ENCODE data around the gene DDX1.

The DDX1 gene

DNA sequence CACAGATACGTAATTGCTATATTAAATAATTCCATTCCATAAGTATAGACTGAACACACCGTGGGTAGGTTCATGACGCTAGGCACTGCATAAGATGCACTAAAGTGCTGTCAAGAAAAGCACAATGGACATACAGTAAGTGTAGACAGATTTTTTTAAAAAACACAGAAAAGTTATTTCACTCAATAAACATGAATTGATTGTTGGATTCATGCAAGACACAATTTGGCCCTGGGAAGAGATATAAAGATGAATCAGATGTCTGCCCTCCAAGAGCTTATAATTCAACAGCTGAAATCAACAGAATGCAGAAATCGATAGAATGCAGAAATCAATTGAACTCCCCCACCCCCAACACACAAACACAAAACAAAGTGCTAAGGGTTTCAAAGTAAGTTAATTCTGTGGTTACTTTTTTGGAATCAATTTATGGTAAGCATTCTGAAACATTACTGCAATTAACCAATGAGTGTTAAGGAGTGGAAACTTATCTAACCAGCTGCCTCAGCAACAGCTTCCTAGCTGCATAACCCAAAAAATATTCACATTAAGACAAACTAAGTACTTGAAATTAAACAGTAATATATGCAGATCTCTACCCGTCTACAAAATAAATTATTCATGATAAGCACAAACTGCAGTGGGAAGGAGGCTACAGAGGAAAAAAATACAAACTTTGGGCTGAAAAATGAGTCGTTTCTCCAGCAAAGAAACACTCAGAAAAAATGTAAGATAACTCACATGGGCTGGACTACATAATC is 32.1 kb upstream of the DDX1 start:
- Mint-ChIP-seq H3K27ac (no peak overlapping the region), H3K9me3 (no peaks in the 10 kb centered on the region), H3K4me3 (peak overlapping the region; percentile 98), H3K36me3 (ENCODE audit: low read depth) (peaks cover 7% of the 10 kb centered on the region), H3K4me1 (ENCODE audit: low read depth) (peaks cover 36% of the 10 kb centered on the region), H3K27me3 (no peaks in the 10 kb centered on the region)

DNA sequence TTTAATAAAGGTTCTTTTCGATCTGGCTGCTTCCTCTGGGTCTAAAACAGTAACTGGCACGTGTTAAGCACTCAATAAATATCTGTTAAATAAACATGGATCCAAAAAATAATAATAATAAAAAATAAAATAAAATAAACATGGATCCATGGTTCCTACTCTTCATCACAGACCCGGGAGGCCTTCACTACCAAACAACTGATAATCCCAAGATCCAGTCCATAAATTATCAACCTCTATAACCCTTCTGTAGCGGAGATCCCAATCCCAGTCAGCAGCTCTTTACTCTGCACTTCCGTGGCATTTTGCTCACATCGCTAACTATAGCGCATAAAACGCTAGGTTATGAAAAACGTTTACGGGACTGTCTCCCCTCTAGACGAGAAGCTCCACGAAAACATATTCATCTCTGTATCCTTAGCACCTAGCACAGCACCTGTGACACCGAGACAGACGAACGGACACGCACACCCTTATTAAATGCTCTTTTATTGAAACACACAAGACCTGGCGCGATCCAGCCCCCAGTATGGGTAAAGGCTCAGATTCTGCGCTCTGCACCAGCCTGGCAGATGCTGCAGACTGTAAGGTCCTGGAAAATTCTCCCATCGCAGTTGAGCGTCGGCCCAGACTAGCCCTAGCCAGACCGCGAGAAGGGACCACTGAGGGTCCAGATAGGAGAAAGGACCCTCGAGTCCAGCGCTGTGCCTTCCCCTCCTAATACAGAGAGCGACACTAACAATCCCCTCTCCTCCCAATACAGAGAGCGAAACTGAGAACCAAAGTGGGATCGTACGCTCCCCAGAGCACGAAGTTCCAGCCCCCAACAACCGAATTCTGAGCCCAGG is 31.3 kb upstream of the DDX1 start:
- Mint-ChIP-seq H3K9me3 (no peaks in the 10 kb centered on the region), H3K4me3 (peak overlapping the region; percentile 98), H3K27me3 (no peaks in the 10 kb centered on the region), H3K36me3 (ENCODE audit: low read depth) (no peaks in the 10 kb centered on the region), H3K4me1 (ENCODE audit: low read depth) (peaks cover 36% of the 10 kb centered on the region), H3K27ac (peak overlapping the region; percentile 92)

DNA sequence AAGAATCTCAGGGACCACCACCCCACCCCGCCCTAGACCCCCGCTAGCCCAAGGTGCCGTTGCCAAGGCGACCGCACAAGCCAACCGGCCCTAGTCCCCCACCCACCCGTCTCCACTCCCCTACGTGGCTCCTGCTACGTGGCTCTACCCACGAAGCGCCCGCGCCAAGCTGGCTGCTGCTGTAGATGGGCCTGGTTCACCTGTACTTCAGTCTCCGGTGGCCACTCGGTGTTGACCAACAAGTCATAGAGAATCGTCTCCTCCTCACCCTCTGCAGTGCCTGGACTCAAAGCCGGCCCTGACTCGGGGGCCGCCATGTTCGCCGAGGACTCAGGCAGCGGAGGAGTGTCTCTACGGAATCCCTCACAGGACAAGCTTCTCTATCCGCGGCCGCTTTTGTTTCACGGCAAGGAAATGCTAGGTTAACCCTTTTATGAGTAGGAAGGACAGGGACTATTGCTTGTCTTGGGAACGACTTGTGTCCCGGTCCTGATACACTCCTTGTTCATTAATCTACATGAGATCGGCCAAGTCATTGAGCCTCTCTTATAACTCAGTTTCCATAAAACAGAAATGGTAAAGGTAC is 30.6 kb upstream of the DDX1 start, which contains the start of gene NBAS:
TSS of gene NBAS (minus strand) at position 347 of the 586 bp plus-strand sequence. CDS start at position 317, 30 bp downstream.
- Mint-ChIP-seq H3K4me1 (ENCODE audit: low read depth) (peaks cover 36% of the 10 kb centered on the region), H3K27me3 (no peaks in the 10 kb centered on the region), H3K9me3 (no peaks in the 10 kb centered on the region), H3K36me3 (ENCODE audit: low read depth) (no peaks in the 10 kb centered on the region), H3K27ac (peak within 1 kb of the TSS; percentile 92), H3K4me3 (peak within 1 kb of the TSS; percentile 98)

DNA sequence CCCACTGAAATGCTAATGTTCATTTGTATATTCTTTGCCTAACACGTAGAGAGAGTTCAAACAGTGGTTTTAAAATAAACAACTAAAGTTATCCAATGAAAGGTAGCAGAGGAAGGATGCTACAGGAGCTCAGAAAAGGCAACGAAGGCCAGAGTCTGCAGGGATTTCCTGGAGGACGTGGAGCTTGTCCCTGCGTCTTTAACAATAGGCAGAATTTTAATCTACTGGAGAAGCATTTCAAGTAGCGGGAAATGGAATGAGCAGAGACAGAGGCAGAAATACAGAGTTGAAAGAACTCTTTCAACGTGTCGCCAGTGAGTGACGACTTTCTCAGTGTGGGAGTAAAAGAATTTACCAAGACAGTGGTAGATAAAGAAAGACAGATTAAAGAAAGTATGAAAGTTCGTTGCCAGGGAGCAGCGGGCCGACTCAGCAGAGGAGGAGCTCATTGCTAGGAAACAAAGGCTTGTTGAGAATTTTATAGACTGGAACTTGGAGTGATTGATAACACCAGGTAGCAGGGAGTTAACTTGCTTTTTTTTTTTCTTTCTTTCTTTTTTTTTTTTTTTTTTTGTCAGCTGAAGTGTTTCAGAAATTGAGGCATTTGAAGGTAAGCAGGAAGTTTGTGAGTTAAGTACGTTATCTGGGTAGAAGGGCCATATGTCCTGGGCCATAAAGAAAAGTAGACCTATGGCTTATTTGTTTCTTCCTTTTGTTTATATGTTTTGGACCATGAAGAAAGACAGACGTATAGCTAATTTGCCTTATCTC is 29.9 kb upstream of the DDX1 start:
- H3K4me1 Mint-ChIP-seq (ENCODE audit: low read depth), result peaks cover 36% of the 10 kb centered on the region
- H3K9me3 Mint-ChIP-seq, result no peaks in the 10 kb centered on the region
- H3K4me3 Mint-ChIP-seq, result peak overlapping the region; percentile 98
- H3K36me3 Mint-ChIP-seq (ENCODE audit: low read depth), result no peaks in the 10 kb centered on the region
- peak overlapping the region; percentile 92 for H3K27ac Mint-ChIP-seq
- H3K27me3 Mint-ChIP-seq, result no peaks in the 10 kb centered on the region

DNA sequence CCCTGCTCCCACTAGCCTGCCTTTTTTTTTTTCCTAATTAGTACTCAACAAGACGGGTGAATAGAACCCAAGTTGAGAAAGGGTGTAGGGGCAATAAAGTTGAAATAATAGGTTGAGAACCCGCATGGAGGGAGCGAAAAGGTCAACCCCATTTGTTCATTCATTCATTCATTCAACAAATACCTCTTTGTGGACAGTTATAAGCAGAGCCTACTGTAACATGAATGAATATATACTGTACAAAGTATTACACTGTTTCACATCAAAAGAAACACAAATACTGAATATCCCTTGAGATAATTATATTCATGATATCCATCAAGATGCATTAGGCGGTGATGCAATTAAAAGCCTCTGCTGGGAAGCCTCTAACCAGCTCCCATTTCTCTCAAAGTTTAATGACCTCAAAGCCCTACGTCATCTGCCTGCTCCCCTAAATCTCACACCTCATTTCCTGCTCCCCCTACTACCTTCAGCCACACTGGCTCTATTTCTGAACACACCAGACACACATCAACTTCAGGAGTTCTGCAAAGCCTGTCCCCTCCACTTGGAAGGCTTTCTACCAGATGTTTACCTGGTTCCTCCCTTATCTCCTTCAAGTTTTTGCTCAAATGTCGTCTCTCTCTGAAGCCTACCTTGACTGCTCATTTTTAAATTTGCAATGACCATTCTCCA is 29.2 kb upstream of the DDX1 start:
- Mint-ChIP-seq H3K27me3 (no peaks in the 10 kb centered on the region), H3K4me1 (ENCODE audit: low read depth) (peaks cover 36% of the 10 kb centered on the region), H3K9me3 (no peaks in the 10 kb centered on the region), H3K4me3 (peak overlapping the region; percentile 98), H3K27ac (peak overlapping the region; percentile 92), H3K36me3 (ENCODE audit: low read depth) (no peaks in the 10 kb centered on the region)

DNA sequence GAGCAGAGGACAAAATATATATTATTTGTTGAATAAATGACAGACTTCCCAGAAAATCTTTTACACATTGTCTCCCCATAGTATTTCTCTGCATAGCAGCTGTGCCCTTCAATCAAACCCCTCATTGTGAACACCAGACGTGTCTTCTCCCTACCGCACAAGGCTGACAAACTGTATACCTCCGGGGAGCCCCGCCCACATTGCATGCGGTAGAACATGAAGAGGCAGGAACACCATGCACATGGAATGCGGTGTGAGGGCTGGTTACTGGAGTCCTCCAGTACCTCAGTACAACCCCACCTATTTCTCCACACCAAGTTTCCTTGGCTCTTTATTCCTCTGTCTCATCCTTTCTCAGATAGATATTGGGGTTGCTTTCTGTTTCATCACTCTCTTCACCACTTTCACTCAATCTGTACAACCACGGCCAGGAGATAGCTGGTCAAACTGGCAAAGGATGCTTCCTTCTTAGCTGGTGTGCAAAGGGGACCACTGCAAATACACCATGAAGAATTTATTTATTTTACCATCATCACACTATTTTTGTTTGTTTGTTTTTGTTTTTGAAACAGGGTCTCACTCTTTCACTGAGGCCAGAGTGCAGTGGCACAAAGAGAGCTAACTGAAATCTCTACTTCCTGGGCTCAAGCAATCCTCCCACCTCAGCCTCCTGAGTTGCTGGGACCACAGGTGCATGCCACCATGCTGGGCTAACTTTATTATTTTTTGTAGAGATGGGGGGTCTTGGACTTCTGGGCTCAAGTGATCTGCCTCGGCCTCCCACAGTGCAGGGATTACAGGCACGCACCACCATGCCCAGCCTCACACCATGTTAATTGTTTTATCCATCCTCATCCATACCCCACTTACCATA is 28.2 kb upstream of the DDX1 start:
- no peak overlapping the region for H3K27ac Mint-ChIP-seq
- H3K4me3 Mint-ChIP-seq, result no peak overlapping the region
- H3K27me3 Mint-ChIP-seq, result peaks cover 3% of the 10 kb centered on the region
- no peaks in the 10 kb centered on the region for H3K36me3 Mint-ChIP-seq (ENCODE audit: low read depth)
- no peaks in the 10 kb centered on the region for H3K9me3 Mint-ChIP-seq
- H3K4me1 Mint-ChIP-seq (ENCODE audit: low read depth), result peaks cover 30% of the 10 kb centered on the region

DNA sequence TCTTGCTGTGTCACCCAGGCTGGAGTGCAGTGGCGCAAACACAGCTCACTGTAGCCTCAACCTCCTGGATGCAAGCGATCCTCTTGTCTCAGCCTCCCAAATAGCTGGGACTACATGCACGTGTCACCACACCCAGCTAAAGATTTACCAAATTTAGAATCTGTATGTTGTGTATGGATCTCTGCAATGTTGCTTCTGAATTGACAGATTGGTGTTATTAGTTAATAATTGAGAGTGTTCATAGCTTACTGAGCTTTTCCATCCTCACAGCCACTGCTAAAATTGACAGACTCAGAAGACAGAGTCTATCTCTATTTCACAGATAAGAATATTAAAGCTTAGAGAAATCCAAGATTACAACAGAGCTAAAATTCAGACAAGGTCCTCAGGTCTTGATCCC is 26.3 kb upstream of the DDX1 start:
- Mint-ChIP-seq H3K36me3 (ENCODE audit: low read depth) (no peaks in the 10 kb centered on the region), H3K9me3 (no peaks in the 10 kb centered on the region), H3K27ac (no peak overlapping the region), H3K4me3 (no peak overlapping the region), H3K4me1 (ENCODE audit: low read depth) (peaks cover 15% of the 10 kb centered on the region), H3K27me3 (peaks cover 3% of the 10 kb centered on the region)

DNA sequence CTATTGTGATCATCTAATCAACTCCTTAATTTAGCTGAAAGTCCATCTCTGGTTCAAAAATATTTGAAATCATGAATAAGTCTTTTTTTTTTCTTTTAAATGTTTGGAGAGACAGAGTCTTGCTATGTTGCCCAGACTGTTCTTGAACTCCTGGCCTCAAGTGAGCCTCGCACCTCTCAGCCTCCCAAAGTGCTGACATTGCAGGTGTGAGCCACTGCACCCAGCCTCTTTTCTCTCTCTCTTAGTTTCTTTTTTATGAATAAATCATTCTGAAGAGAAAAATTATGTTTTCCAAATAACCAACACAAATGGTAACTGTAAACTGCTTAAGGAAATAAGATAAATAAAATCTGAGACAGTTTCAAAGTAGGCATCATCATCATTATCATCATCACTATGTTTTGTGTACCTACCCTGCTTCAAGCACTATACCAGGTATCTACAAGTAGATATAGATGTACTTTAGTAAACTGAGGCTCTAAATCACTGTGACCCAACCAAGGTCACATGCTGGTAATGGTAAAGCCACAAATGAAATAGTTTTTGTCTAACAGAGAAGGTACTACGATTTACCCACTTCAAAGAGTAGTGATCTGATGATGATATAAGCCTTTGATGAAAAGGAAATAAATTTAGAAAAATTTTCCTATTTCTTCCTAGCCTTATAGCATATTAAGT is 25.5 kb upstream of the DDX1 start:
- H3K4me3 Mint-ChIP-seq, result no peak overlapping the region
- H3K9me3 Mint-ChIP-seq, result no peaks in the 10 kb centered on the region
- H3K27ac Mint-ChIP-seq, result no peak overlapping the region
- H3K36me3 Mint-ChIP-seq (ENCODE audit: low read depth), result no peaks in the 10 kb centered on the region
- peaks cover 15% of the 10 kb centered on the region for H3K4me1 Mint-ChIP-seq (ENCODE audit: low read depth)
- H3K27me3 Mint-ChIP-seq, result peaks cover 3% of the 10 kb centered on the region

DNA sequence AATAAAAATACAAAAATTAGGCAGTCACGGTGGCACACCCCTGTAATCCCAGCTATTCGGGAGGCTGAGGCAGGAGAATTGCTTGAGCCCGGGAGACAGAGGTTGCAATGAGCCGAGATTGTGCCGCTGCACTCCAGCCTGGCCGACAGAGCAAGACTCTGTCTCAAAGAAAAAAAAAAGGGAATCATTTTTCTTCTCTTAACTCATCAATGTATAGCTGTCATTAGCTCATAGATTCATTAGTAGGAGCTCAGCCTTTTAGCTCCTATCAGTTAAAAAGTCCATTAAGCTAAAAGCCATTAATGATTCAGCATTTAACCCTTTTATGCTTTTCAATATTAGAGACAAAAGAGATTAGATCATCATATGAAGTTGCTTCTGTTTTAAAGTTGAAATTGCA is 24.8 kb upstream of the DDX1 start:
- Mint-ChIP-seq H3K4me3 (no peak overlapping the region), H3K27ac (no peak overlapping the region), H3K27me3 (peaks cover 3% of the 10 kb centered on the region), H3K9me3 (no peaks in the 10 kb centered on the region), H3K36me3 (ENCODE audit: low read depth) (no peaks in the 10 kb centered on the region), H3K4me1 (ENCODE audit: low read depth) (peaks cover 10% of the 10 kb centered on the region)

DNA sequence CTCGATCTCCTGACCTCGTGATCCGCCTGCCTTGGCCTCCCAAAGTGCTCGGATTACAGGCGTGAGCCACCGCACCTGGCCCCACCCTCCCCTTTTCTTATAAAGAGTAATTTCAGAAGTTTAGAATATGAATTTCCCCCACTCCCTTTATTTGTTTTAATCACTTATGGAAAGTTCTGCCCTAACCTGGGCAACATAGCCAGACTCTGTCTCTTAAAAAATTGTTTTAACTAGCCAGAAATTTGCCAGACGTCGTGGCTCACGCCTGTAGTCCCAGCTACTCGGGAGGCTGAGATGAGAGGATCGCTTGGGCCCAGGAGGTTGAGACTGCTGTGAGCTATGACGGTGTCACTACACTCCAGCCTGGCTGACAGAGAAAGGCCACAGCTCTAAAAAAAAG is 22.8 kb upstream of the DDX1 start:
- Mint-ChIP-seq H3K9me3 (no peaks in the 10 kb centered on the region), H3K27ac (no peak overlapping the region), H3K27me3 (peaks cover 3% of the 10 kb centered on the region), H3K4me3 (no peak overlapping the region), H3K4me1 (ENCODE audit: low read depth) (no peaks in the 10 kb centered on the region), H3K36me3 (ENCODE audit: low read depth) (no peaks in the 10 kb centered on the region)

DNA sequence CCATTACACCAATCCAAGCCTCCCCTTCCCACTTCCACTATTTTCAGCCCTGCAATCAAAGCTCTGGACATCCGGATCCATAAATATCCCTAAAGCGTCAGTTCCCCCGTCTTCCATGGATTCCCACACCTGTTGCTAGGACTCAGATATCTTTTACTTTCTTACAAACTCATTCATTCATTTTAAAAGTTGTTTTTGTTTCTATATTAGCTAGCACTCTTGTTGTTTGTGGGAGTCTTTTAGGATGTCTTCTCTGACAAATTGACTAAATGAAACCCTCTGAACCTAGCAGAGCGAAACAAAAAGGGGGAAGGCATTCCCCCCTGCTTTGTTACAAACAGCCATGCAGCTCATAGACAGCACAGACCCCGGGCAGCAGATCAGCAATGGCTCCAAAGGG is 21.6 kb upstream of the DDX1 start:
- H3K27me3 Mint-ChIP-seq, result peaks cover 3% of the 10 kb centered on the region
- H3K36me3 Mint-ChIP-seq (ENCODE audit: low read depth), result no peaks in the 10 kb centered on the region
- no peaks in the 10 kb centered on the region for H3K4me1 Mint-ChIP-seq (ENCODE audit: low read depth)
- H3K27ac Mint-ChIP-seq, result no peak overlapping the region
- H3K4me3 Mint-ChIP-seq, result no peak overlapping the region
- H3K9me3 Mint-ChIP-seq, result no peaks in the 10 kb centered on the region

DNA sequence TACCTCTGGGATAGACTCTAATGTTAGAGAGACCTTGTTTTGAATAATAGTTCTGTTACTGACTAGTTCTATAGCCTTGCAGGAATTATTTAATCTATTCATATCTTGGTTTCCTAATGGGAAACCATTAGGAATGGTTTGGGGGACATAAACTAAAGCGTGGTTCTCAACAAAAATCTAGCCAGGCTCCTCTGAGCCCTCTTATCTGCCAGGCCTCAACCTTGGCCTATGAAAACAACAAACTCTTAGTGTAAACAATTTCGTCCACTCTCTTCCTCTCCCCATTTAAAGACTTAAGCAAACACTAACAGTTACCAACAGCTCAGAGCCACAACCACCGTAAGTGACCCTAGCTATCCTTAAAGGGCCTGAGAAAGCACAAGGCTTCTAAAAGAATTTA is 19.9 kb upstream of the DDX1 start:
- Mint-ChIP-seq H3K4me3 (no peak overlapping the region), H3K27ac (no peak overlapping the region), H3K4me1 (ENCODE audit: low read depth) (no peaks in the 10 kb centered on the region), H3K27me3 (peaks cover 3% of the 10 kb centered on the region), H3K36me3 (ENCODE audit: low read depth) (no peaks in the 10 kb centered on the region), H3K9me3 (no peaks in the 10 kb centered on the region)

DNA sequence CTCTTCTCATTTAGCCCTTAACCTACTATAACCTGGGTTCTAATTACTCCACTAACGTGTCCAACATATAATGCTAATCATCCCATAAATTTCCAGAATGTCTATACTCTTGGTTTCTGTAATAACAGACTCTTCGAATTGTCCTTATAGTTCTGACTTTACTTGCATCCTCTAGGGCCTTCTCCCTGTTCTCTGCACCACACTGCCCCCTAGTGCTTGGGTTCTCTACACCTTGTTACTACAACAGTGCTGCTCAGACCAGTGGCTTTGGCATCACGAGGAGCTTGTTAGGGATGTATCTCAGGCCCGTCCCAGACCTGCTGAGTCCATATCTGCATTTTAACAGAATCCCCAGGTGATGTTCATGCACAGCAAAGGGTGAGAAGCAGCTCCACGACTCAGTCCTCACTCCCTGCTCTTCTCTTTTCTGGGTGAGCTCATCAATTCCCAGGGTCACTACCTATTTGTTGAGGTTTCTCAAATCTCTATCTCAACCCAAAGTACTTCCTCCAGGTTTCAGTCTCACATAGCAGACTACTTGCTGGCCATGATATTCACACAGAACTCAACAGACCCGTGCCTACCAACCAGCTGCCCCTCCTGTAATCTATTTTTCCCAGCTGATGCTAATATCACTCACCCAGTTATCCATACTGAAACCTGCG is 14.5 kb upstream of the DDX1 start:
- H3K4me3 Mint-ChIP-seq, result no peak overlapping the region
- H3K9me3 Mint-ChIP-seq, result no peaks in the 10 kb centered on the region
- H3K36me3 Mint-ChIP-seq (ENCODE audit: low read depth), result no peaks in the 10 kb centered on the region
- H3K27ac Mint-ChIP-seq, result no peak overlapping the region
- no peaks in the 10 kb centered on the region for H3K4me1 Mint-ChIP-seq (ENCODE audit: low read depth)
- peaks cover 3% of the 10 kb centered on the region for H3K27me3 Mint-ChIP-seq
